HG03442 (cell line): ENCODE data around the gene TBC1D1.

Experiments
- ATAC-seq: cut with Tn5 transposase; IDR thresholded peaks from one replicate; pipeline ENCODE4 v1.9.1; 2021; ENCODE audit warnings: mild to moderate bottlenecking, moderate library complexity; ENCODE audit not compliant: unreplicated experiment

Gene TBC1D1

GRCh38 chr4:38182334-38182998 is 291.6 kb downstream of the TBC1D1 start:
- ATAC-seq, result no peak

GRCh38 chr4:38184404-38184803 is 293.5 kb downstream of the TBC1D1 start:
- no peak for ATAC-seq

- no peak for ATAC-seq
These were observed 294.7 kb downstream of the TBC1D1 start for GRCh38 chr4:38185406-38186144.

GRCh38 chr4:38188136-38188535 is 297.3 kb downstream of the TBC1D1 start:
- ATAC-seq, result no peak

- ATAC-seq, result no peak
These were observed 297.8 kb downstream of the TBC1D1 start for GRCh38 chr4:38188631-38189101.
